ENCODE measurements around the gene WWC1.
"Not testable (repeated sequence)": the region's sequence is repeated elsewhere in the genome, so short reads cannot be mapped to it uniquely, and the experiment has no call there.

WWC1 gene

GRCh38 chr5:168286863-168287262, 4.6 kb upstream of the WWC1 start:
- DNase-seq = not testable (repeated sequence)

- DNase-seq = no peak
Observed at GRCh38 chr5:168287362-168287761, 4.1 kb upstream of the WWC1 start.

- DNase-seq = no peak
Observed at GRCh38 chr5:168288349-168289245, 2.8 kb upstream of the WWC1 start.

- DNase-seq = no peak
Observed at GRCh38 chr5:168290902-168291341, 523 bp upstream of the WWC1 start.

GRCh38 chr5:168291964-168292785, 730 bp downstream of the WWC1 start:
- DNase-seq = peak; percentile 9 to 15

GRCh38 chr5:168292786-168293696, 1.6 kb downstream of the WWC1 start:
- DNase-seq = no peak

GRCh38 chr5:168295574-168296201, 4.2 kb downstream of the WWC1 start:
- DNase-seq = peak in 1 of 2 experiments; percentile 5

GRCh38 chr5:168296682-168297081, 5.2 kb downstream of the WWC1 start:
- no peak for DNase-seq

GRCh38 chr5:168298949-168299348, 7.5 kb downstream of the WWC1 start:
- DNase-seq = no peak

GRCh38 chr5:168299372-168299771, 7.9 kb downstream of the WWC1 start:
- no peak for DNase-seq

GRCh38 chr5:168300326-168301182, 9.1 kb downstream of the WWC1 start:
- DNase-seq = no peak

- no peak for DNase-seq
Observed at GRCh38 chr5:168301593-168302390, 10.3 kb downstream of the WWC1 start.

GRCh38 chr5:168302785-168303184, 11.3 kb downstream of the WWC1 start:
- no peak for DNase-seq

- DNase-seq = no peak
Observed at GRCh38 chr5:168303393-168304025, 12.1 kb downstream of the WWC1 start.

GRCh38 chr5:168304349-168304748, 12.9 kb downstream of the WWC1 start:
- no peak for DNase-seq

- DNase-seq = no peak
Observed at GRCh38 chr5:168305281-168305680, 13.8 kb downstream of the WWC1 start.

GRCh38 chr5:168307022-168307421, 15.6 kb downstream of the WWC1 start:
- DNase-seq = no peak

- no peak for DNase-seq
Observed at GRCh38 chr5:168307925-168308584, 16.6 kb downstream of the WWC1 start.

- DNase-seq = no peak
Observed at GRCh38 chr5:168308976-168309598, 17.6 kb downstream of the WWC1 start.
